Stimulated activated CD4-positive, alpha-beta T cell treated with anti-CD3 and anti-CD28 coated beads, Interleukin-12 subunit alpha, Interleukin-12 subunit beta, amount 100 ng/mL, for 24 hours (primary cell): ENCODE results near the gene PLEKHN1.

Experiments used
- DNase-seq, 2 experiments: peaks; one replicate each; pipeline ENCODE4 v3.0.0-alpha.2; 2020; ENCODE audit warnings: low read depth in 2 of 2

PLEKHN1 gene

GRCh38 chr1:929712-930632, 36.3 kb upstream of the PLEKHN1 start:
- DNase-seq, result no peak

DNA sequence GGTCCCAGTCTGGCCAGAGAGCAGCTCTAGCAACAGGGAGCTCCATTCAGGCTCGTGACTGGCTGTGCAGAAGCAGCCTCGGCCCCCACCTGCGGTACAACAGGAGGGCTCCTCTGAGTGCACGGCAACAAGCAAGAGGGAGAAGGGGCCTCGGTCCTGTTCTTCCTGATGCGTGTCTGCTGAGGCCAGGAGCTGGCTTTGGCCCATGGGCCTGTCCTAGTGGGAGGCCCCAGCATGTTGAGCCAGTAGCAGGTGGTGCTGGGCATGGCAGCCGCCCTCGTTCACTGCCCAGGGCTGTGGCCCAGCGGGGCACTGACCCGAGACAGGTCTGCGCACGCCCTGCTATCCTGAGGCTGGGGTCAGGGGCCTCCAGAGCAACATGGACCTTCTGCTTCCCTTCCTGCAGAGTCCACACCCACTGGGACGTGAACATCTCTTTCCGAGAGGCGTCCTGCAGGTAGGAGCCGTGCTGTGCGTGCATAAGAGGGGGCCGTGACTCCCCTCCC, 35.6 kb upstream of the PLEKHN1 start:
- no peak for DNase-seq

- DNase-seq, result no peak
Measured at GRCh38 chr1:931380-932172, 34.7 kb upstream of the PLEKHN1 start.

GRCh38 chr1:932173-932510, 34.1 kb upstream of the PLEKHN1 start:
- no peak for DNase-seq

- no peak for DNase-seq
Measured at GRCh38 chr1:932776-933602, 33.3 kb upstream of the PLEKHN1 start.

GRCh38 chr1:933603-933940, 32.7 kb upstream of the PLEKHN1 start:
- DNase-seq, result no peak

DNA sequence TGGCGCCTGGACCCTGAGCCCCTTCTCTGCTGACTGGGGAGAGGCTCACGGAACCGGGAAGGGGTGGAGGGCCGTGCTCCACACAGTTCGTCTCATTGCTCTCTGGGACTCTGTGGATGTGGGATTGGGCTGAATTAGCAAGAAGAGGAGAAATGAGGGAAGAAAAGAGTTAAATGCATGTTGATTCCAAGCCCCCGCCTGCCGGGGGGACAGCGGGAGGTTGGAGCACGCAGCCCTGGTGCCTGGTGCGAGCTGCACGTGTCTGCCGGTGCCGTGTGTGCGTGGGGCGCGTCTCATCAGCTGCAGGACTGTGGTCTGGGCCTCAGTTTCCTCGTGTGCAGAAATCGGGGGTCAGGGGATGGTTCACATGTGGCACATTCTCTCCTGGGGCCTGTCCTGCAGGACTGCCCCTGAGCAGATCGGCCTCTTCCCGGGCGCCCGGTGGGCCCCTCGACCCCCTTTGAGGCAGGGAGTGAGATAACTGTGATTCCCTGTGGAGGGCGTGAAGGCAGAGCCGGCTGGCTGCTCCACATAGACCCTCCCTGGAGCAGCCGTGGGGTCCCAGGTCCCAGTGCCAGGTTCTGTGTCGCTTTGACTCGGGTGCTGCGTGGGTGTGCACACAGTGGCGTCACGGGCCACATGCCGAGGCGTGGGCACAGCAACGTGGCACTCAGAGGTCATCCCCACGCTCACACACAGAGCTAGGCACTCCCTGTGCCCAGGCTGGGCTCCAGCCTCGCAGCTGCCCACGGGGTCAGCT, 31.1 kb upstream of the PLEKHN1 start:
- DNase-seq, result no peak

DNA sequence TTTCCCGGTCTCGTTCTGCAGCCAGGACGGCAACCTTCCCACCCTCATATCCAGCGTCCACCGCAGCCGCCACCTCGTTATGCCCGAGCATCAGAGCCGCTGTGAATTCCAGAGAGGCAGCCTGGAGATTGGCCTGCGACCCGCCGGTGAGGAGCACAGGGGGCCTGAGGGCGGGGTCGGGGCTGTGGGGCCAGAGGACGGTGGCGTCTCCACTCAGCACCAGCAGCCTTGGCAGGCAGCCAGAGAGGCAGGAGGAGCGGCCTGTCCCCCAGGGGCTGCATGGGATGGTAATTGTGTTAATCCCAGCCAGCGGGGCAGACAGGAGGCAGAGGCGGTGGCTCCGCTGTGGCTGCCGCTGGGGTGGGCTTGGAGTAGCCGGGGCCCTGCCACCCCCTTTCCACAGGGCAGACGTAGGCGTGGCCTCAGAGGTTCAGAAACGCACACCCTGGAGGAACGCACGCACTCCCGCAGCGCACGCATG, 30.5 kb upstream of the PLEKHN1 start:
- no peak for DNase-seq

DNA sequence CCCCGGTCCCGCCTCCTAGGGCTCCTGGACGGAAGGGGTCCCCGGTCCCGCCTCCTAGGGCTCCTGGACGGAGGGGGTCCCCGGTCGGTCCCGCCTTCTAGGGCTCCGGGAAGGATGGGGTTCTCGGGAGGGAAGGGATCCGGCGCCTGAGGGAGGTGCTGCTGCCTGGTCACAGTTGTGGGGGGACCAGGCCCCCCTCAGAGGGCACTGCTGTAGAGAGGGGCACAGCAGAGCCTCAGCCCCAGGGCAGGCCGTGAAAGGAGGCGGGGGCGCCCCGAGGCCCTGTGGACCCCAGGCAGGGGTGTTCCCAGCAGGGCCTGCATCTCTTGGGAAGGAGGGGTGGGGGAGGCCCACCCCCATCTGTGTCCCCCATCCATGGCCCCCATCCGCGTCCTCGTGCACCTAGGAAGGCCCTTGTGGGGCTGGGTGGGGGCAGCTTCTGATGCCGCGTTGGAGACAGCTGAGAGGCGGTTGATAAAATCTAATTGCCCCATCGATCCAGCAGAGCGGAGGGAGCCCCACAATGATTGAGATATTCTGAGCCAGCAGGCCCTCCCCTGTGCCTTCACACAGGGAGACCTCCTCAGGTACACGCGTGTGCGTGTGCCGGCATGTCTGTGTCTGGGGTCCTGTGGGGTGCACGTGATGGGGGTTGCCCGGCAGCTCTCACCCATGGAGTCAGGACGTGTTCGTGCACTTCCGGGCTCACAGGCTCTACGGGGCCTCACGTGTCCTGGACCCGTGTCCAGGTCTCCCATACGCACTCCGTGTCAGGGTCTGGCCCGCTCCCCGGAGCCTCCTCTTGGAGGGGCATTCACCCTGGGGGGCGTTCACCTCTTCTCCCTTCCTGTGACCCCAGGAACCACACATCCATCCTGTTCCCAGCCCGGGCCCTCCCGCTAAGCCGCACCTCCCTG, 29.7 kb upstream of the PLEKHN1 start:
- no peak for DNase-seq

GRCh38 chr1:937521-937920, 28.8 kb upstream of the PLEKHN1 start:
- no peak for DNase-seq

DNA sequence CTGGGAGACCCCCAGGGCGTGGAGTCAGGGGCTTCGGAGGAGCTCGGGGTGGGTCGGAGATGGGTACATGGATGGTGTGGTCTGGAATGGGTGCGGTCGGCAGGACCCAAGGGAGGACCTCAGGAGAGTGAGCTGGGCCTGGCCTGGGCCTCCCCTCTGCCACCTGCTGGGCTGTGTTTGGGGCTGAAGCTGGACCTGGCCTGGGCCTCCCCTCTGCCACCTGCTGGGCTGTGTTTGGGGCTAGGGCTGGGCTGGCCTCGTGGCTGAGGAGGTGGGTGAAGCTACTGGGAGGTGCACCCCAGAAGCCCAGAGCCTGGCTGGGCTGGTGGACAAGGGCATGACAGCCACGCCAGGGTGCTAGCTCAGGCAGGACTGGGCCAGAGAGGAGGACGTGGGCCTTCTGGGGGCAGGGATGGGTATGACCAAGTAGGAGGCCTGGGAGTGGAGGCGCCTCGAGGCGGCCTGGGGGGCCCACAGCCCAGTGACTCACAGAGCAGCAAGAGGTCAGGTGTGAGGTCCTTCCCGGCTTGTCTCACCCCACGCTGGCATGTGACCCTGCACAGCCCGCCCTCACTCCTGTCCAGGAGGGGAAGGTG, 28.1 kb upstream of the PLEKHN1 start:
- DNase-seq, result no peak

- DNase-seq, result no peak
Measured at GRCh38 chr1:938711-939489, 27.4 kb upstream of the PLEKHN1 start.

DNA sequence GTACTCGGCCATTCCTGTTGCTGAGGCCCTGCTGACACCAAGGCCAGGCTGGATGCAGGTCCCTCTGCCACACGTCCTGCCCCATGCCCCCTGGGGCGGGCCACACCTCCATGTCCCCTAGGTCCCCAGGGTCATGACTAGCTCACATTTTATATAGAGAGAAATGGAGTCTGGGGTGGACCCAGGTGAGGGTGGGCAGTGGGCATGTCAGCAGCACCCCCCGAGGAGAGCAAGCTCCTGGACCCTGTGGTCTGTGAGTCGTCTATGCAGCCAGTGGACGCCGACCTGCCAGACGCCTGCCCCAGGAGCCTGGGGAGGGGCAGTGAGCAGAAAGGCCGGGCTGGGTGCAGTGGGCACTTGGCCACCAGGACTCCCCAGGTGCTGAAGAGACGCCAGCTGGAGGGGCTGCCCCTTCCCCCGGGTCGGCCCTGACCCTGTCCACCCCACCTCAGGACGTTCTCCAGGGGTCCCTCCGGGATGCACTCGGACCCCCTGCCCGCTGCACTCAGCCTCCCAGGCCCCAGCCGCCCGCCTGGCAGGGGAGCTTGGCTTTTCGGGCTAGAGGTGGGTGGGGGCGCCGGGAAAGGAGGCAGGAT, 26.7 kb upstream of the PLEKHN1 start:
- no peak for DNase-seq

DNA sequence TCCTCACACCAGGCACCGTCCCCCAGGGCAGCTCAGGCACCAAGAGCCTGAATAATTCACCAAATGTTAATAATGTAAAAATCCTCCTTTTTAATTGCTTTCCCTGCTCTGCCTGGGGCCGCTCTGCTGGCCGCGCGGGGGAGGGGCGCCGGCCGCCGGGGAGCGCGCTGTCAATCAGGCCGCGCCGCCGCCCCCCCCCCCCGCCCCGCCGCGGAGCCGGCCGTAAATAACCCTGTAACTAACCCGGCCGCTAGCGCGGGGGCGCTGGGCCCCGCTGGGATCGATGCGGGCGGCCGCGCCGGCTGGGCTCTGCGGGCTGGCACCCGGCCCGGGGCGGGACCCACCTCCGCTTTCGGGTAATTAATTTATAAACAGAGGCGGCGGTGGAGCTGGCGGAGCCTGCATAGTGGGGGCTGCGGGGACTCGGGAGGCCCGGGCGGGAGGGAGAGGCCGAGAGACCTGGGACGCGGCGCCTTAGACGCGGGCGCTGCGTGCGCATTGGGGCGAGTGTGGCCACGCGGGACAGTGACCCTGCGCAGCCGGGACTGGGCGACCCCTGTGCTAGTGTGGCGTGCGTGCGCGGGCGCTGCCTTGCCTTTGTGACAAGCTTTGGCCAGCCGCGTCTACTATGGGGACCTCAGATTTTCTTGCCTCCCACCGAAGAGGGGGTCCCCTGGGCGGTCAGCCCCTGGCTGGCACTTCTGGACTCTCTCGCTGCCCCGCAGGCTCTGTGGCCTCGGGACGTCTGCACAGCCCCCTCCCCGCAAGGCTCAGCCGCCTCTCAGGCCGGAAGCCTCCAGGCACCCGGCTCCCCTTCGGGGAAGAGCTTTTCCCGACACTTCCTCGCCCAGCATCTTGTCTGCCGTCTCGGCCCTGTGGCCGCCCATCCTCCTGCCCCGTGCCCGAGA, 25.9 kb upstream of the PLEKHN1 start:
- DNase-seq, result no peak

DNA sequence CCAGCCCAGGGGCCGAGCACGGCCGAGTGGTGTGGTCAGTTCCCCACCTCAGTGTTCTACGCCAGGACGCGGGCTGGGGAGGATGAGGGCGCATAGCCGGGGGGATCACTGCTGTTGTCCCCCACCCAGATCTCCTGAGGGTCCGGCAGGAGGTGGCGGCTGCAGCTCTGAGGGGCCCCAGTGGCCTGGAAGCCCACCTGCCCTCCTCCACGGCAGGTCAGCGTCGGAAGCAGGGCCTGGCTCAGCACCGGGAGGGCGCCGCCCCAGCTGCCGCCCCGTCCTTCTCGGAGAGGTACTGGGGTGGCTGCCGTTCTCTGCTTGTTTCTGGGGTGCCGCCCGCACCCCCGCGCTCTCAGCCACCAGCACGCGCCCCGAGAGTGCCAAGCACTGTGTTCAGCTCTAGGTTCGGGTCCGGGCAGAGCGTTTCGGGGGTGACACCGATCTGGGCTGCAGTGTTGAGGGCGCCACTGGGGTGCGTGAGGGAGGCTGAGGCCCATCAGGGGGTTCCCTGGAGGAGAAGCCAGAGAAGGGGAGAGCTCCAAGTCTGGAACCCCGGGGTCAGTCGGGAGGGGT, 25.2 kb upstream of the PLEKHN1 start:
- DNase-seq, result no peak

- DNase-seq, result no peak
Measured at GRCh38 chr1:941588-942383, 24.5 kb upstream of the PLEKHN1 start.
